Skin epidermis (tissue), 12 donors: ENCODE measurements around the gene KCNQ5.

Experiments
- H3K27ac ChIP-seq, 21 experiments: fragments of 200-600 bp; sonication (generic) in 11 of 21; one replicate each; pipeline ENCODE4 v1.5.0; 2020; ENCODE audit warnings: mild to moderate bottlenecking in 3 of 21, inconsistent platforms in 2 of 21, moderate library complexity in 2 of 21
- H3K4me3 ChIP-seq, 7 experiments: fragments of 200-600 bp; sonication (generic) in 2 of 7; one replicate each; pipeline ENCODE4 v1.5.0; 2020; ENCODE audit warnings: inconsistent platforms in 2 of 7, mild to moderate bottlenecking in 2 of 7, moderate library complexity in 1 of 7

KCNQ5 gene

GRCh38 chr6:73074175-73074574 lies 452.3 kb downstream of the KCNQ5 start:
- Histone ChIP-seq H3K27ac (no peak overlapping the region), H3K4me3 (no peak overlapping the region)

GRCh38 chr6:73076211-73076954 lies 454.5 kb downstream of the KCNQ5 start:
- Histone ChIP-seq H3K27ac (no peak overlapping the region), H3K4me3 (no peak overlapping the region)

GRCh38 chr6:73078333-73078862 lies 456.5 kb downstream of the KCNQ5 start:
- Histone ChIP-seq H3K27ac (no peak overlapping the region), H3K4me3 (no peak overlapping the region)

GRCh38 chr6:73078908-73079610 lies 457.2 kb downstream of the KCNQ5 start:
- no peak overlapping the region for H3K27ac ChIP-seq
- H3K4me3 ChIP-seq = no peak overlapping the region

- Histone ChIP-seq H3K27ac (no peak overlapping the region), H3K4me3 (no peak overlapping the region)
Measured at GRCh38 chr6:73079611-73079955, 457.7 kb downstream of the KCNQ5 start.

GRCh38 chr6:73079978-73080377 lies 458.1 kb downstream of the KCNQ5 start:
- no peak overlapping the region for H3K27ac ChIP-seq
- no peak overlapping the region for H3K4me3 ChIP-seq

- H3K4me3 ChIP-seq = no peak overlapping the region
- no peak overlapping the region for H3K27ac ChIP-seq
Measured at GRCh38 chr6:73081955-73082354, 460.1 kb downstream of the KCNQ5 start.

- no peak overlapping the region for H3K27ac ChIP-seq
- no peak overlapping the region for H3K4me3 ChIP-seq
Measured at GRCh38 chr6:73083886-73084285, 462.0 kb downstream of the KCNQ5 start.

- Histone ChIP-seq H3K27ac (no peak overlapping the region), H3K4me3 (no peak overlapping the region)
Measured at GRCh38 chr6:73085443-73085871, 463.6 kb downstream of the KCNQ5 start.

GRCh38 chr6:73086726-73087125 lies 464.9 kb downstream of the KCNQ5 start:
- Histone ChIP-seq H3K4me3 (no peak overlapping the region), H3K27ac (no peak overlapping the region)

- Histone ChIP-seq H3K27ac (no peak overlapping the region), H3K4me3 (no peak overlapping the region)
Measured at GRCh38 chr6:73088138-73088813, 466.4 kb downstream of the KCNQ5 start.

GRCh38 chr6:73104921-73105320 lies 483.1 kb downstream of the KCNQ5 start:
- Histone ChIP-seq H3K27ac (no peak overlapping the region), H3K4me3 (no peak overlapping the region)

GRCh38 chr6:73107016-73107415 lies 485.2 kb downstream of the KCNQ5 start:
- Histone ChIP-seq H3K4me3 (no peak overlapping the region), H3K27ac (no peak overlapping the region)

GRCh38 chr6:73108949-73109348 lies 487.1 kb downstream of the KCNQ5 start:
- Histone ChIP-seq H3K27ac (no peak overlapping the region), H3K4me3 (no peak overlapping the region)

GRCh38 chr6:73109659-73110058 lies 487.8 kb downstream of the KCNQ5 start:
- Histone ChIP-seq H3K27ac (no peak overlapping the region), H3K4me3 (no peak overlapping the region)

- Histone ChIP-seq H3K4me3 (no peak overlapping the region), H3K27ac (no peak overlapping the region)
Measured at GRCh38 chr6:73116330-73116729, 494.5 kb downstream of the KCNQ5 start.

GRCh38 chr6:73121421-73121993 lies 499.6 kb downstream of the KCNQ5 start:
- Histone ChIP-seq H3K27ac (no peak overlapping the region), H3K4me3 (no peak overlapping the region)

- H3K4me3 ChIP-seq = no peak overlapping the region
- no peak overlapping the region for H3K27ac ChIP-seq
Measured at GRCh38 chr6:73123632-73124329, 501.9 kb downstream of the KCNQ5 start.

- Histone ChIP-seq H3K27ac (no peak overlapping the region), H3K4me3 (no peak overlapping the region)
Measured at GRCh38 chr6:73129653-73130443, 508.0 kb downstream of the KCNQ5 start.
